ENCODE results near the gene SLC36A3.
"Not testable (repeated sequence)": the region's sequence is repeated elsewhere in the genome, so short reads cannot be mapped to it uniquely, and the experiment has no call there.

SLC36A3 gene

GRCh38 chr5:151303666-151304065 is at the start of gene SLC36A3:
Gene SLC36A3 (minus strand): TSS chr5:151303766. CDS start chr5:151303354, 412 bp downstream.
- no peak for DNase-seq (ENCODE audit: low read depth in 2 of 2)

- DNase-seq (ENCODE audit: low read depth in 2 of 2), result no peak
Observed at GRCh38 chr5:151351671-151352070, 48.1 kb upstream of the SLC36A3 start.

- no peak for DNase-seq (ENCODE audit: low read depth in 2 of 2)
Observed at GRCh38 chr5:151348789-151349188, 45.2 kb upstream of the SLC36A3 start.

GRCh38 chr5:151347369-151347768 is 43.8 kb upstream of the SLC36A3 start, which contains the start of gene SLC36A2:
Gene SLC36A2 (minus strand): TSS chr5:151347559. CDS start chr5:151347460, 99 bp downstream.
- no peak for DNase-seq (ENCODE audit: low read depth in 2 of 2)

- DNase-seq (ENCODE audit: low read depth in 2 of 2), result no peak
Observed at GRCh38 chr5:151345808-151346478, 42.4 kb upstream of the SLC36A3 start.

- DNase-seq (ENCODE audit: low read depth in 2 of 2), result no peak
Observed at GRCh38 chr5:151345187-151345807, 41.7 kb upstream of the SLC36A3 start.

- no peak for DNase-seq (ENCODE audit: low read depth in 2 of 2)
Observed at GRCh38 chr5:151344088-151344487, 40.5 kb upstream of the SLC36A3 start.

- no peak for DNase-seq (ENCODE audit: low read depth in 2 of 2)
Observed at GRCh38 chr5:151340004-151340403, 36.4 kb upstream of the SLC36A3 start.

GRCh38 chr5:151338734-151339133 is 35.2 kb upstream of the SLC36A3 start:
- no peak for DNase-seq (ENCODE audit: low read depth in 2 of 2)

GRCh38 chr5:151332857-151333256 is 29.3 kb upstream of the SLC36A3 start:
- no peak for DNase-seq (ENCODE audit: low read depth in 2 of 2)

GRCh38 chr5:151328734-151329133 is 25.2 kb upstream of the SLC36A3 start:
- DNase-seq (ENCODE audit: low read depth in 2 of 2), result no peak

GRCh38 chr5:151327585-151327984 is 24.0 kb upstream of the SLC36A3 start:
- DNase-seq (ENCODE audit: low read depth in 2 of 2), result no peak

GRCh38 chr5:151326266-151326665 is 22.7 kb upstream of the SLC36A3 start:
- DNase-seq (ENCODE audit: low read depth in 2 of 2), result no peak

- DNase-seq (ENCODE audit: low read depth in 2 of 2), result no peak
Observed at GRCh38 chr5:151320481-151320880, 16.9 kb upstream of the SLC36A3 start.

- DNase-seq (ENCODE audit: low read depth in 2 of 2), result no peak
Observed at GRCh38 chr5:151318850-151319732, 15.5 kb upstream of the SLC36A3 start.

GRCh38 chr5:151317871-151318270 is 14.3 kb upstream of the SLC36A3 start:
- DNase-seq (ENCODE audit: low read depth in 2 of 2), result no peak

GRCh38 chr5:151315998-151316597 is 12.5 kb upstream of the SLC36A3 start:
- DNase-seq (ENCODE audit: low read depth in 2 of 2), result peak; percentile 22 to 46

- no peak for DNase-seq (ENCODE audit: low read depth in 2 of 2)
Observed at GRCh38 chr5:151313357-151313756, 9.8 kb upstream of the SLC36A3 start.

- no peak for DNase-seq (ENCODE audit: low read depth in 2 of 2)
Observed at GRCh38 chr5:151312756-151313324, 9.3 kb upstream of the SLC36A3 start.

GRCh38 chr5:151310932-151311331 is 7.4 kb upstream of the SLC36A3 start:
- no peak for DNase-seq (ENCODE audit: low read depth in 2 of 2)

GRCh38 chr5:151309821-151310220 is 6.3 kb upstream of the SLC36A3 start:
- DNase-seq (ENCODE audit: low read depth in 2 of 2), result not testable (repeated sequence)

GRCh38 chr5:151309266-151309665 is 5.7 kb upstream of the SLC36A3 start:
- not testable (repeated sequence) for DNase-seq (ENCODE audit: low read depth in 2 of 2)

Data from stimulated activated CD4-positive, alpha-beta T cell treated with anti-CD3 and anti-CD28 coated beads, Interleukin-15, amount 100 ng/mL, for 48 hours (primary cell).